GM18499 (cell line): ENCODE results near the gene STK32B.

ENCODE experiments used
- ATAC-seq: cut with Tn5 transposase; IDR thresholded peaks from one replicate; pipeline ENCODE4 v1.9.1; 2021; ENCODE audit warnings: moderate number of reproducible peaks; ENCODE audit not compliant: insufficient read depth, unreplicated experiment

Gene STK32B

GRCh38 chr4:5373327-5373726 lies 322.0 kb downstream of the STK32B start:
- no peak for ATAC-seq

- ATAC-seq = no peak
Measured at GRCh38 chr4:5374592-5374991, 323.3 kb downstream of the STK32B start.

GRCh38 chr4:5374994-5375393 lies 323.7 kb downstream of the STK32B start:
- ATAC-seq = no peak

GRCh38 chr4:5376015-5376414 lies 324.7 kb downstream of the STK32B start:
- no peak for ATAC-seq

GRCh38 chr4:5378002-5378401 lies 326.7 kb downstream of the STK32B start:
- ATAC-seq = no peak

GRCh38 chr4:5379895-5380294 lies 328.6 kb downstream of the STK32B start:
- no peak for ATAC-seq

GRCh38 chr4:5381961-5382441 lies 330.7 kb downstream of the STK32B start:
- ATAC-seq = no peak

GRCh38 chr4:5383191-5383980 lies 332.1 kb downstream of the STK32B start:
- no peak for ATAC-seq

GRCh38 chr4:5385741-5386311 lies 334.5 kb downstream of the STK32B start:
- no peak for ATAC-seq

GRCh38 chr4:5386921-5387320 lies 335.6 kb downstream of the STK32B start:
- no peak for ATAC-seq

GRCh38 chr4:5387457-5387856 lies 336.2 kb downstream of the STK32B start:
- no peak for ATAC-seq

GRCh38 chr4:5389756-5390310 lies 338.6 kb downstream of the STK32B start:
- ATAC-seq = no peak

- no peak for ATAC-seq
Measured at GRCh38 chr4:5391492-5391891, 340.2 kb downstream of the STK32B start.

GRCh38 chr4:5393911-5394513 lies 342.7 kb downstream of the STK32B start:
- no peak for ATAC-seq

- no peak for ATAC-seq
Measured at GRCh38 chr4:5395781-5396180, 344.5 kb downstream of the STK32B start.

- no peak for ATAC-seq
Measured at GRCh38 chr4:5398056-5398455, 346.8 kb downstream of the STK32B start.

- no peak for ATAC-seq
Measured at GRCh38 chr4:5399124-5399523, 347.8 kb downstream of the STK32B start.

- no peak for ATAC-seq
Measured at GRCh38 chr4:5399790-5400421, 348.6 kb downstream of the STK32B start.

- no peak for ATAC-seq
Measured at GRCh38 chr4:5403746-5404497, 352.6 kb downstream of the STK32B start.

GRCh38 chr4:5409237-5409636 lies 358.0 kb downstream of the STK32B start:
- no peak for ATAC-seq
